Thoracic aorta (tissue), 2 donors: ENCODE measurements around the gene PRKX. TPM values are rescaled to one million over a fixed set of nuclear protein-coding genes. Genes with fewer than 3 reads are reported as not detected.
"Not testable (repeated sequence)": the region's sequence is repeated elsewhere in the genome, so short reads cannot be mapped to it uniquely, and the experiment has no call there.

Experiments used
- ATAC-seq: fragments of 150-250 bp; one replicate; pipeline ENCODE4 v1.8.0; 2017; ENCODE audit warnings: low read depth; ENCODE audit not compliant: insufficient number of reproducible peaks, low FRiP score
- DNase-seq: peaks from one replicate; pipeline ENCODE4 v3.0.0-alpha.2; 2020; ENCODE audit warnings: low spot score
- H3K27ac ChIP-seq, 2 donors: fragments of 200-600 bp; sonication (generic); 1 replicate in 1 of 2; 2 replicates in 1 of 2; pipeline ENCODE4 v1.5.1; 2016; ENCODE audit warnings: mild to moderate bottlenecking in 2 of 2, moderate library complexity in 2 of 2
- H3K27me3 ChIP-seq: fragments of 200-600 bp; sonication (generic); replicated peaks from 2 replicates; pipeline ENCODE4 v1.6.0; 2016; ENCODE audit warnings: mild to moderate bottlenecking; ENCODE audit not compliant: insufficient read depth
- H3K36me3 ChIP-seq: fragments of 200-600 bp; sonication (generic); one replicate; pipeline ENCODE4 v1.5.1; 2016
- H3K4me1 ChIP-seq, 2 donors: fragments of 200-600 bp; sonication (generic); 1 replicate in 1 of 2; 2 replicates in 1 of 2; pipeline versions ENCODE4 v1.5.1 to v1.6.0; 2016; ENCODE audit warnings: low read depth in 2 of 2, mild to moderate bottlenecking in 1 of 2; ENCODE audit not compliant: control insufficient read depth in 1 of 2
- H3K4me3 ChIP-seq: fragments of 200-600 bp; sonication (generic); 2 replicates; pipeline ENCODE4 v1.5.1; 2016; ENCODE audit warnings: mild to moderate bottlenecking
- H3K9me3 ChIP-seq: fragments of 200-600 bp; sonication (generic); 2 replicates; pipeline ENCODE4 v1.5.1; 2016
- total RNA-seq, 2 donors: library from RNA; depleted of rRNA; stranded (reverse); fragments of >200 nt; gene quantifications; one replicate each; pipeline versions ENCODE4 v1.1.0 to v1.2.3, GENCODE V29; 2016
- TF ChIP-seq, protein P1 (sequence below): fragments of 200-600 bp; sonication (generic); IDR thresholded peaks from one replicate; pipeline ENCODE4 v1.5.1; 2019; ENCODE audit warnings: antibody characterized with exemption

The PRKX gene
- total RNA-seq, 2 donors from 2014 or later, result 8.1 to 54.3 TPM

DNA sequence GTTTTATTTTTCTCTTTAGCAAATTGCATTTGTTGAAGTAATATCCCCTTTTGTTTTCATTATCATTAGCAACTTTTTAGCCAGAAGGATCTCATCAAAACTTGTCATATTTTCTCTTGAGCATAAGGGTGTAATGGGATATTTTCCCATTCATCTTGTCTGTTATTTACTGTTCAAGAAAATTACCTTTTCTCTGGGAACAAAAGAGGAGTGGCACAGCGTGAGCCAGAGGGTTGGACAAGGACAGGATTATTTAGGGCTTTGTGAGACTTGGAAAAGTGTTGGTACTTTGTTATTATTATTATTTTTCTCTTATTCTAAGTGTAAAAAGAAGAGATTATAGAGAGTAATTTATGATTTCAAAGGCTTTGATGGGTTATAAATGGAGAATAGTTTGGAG, 135.9 kb downstream of the PRKX start:
- DNase-seq (no peak), ATAC-seq (no peak)

DNA sequence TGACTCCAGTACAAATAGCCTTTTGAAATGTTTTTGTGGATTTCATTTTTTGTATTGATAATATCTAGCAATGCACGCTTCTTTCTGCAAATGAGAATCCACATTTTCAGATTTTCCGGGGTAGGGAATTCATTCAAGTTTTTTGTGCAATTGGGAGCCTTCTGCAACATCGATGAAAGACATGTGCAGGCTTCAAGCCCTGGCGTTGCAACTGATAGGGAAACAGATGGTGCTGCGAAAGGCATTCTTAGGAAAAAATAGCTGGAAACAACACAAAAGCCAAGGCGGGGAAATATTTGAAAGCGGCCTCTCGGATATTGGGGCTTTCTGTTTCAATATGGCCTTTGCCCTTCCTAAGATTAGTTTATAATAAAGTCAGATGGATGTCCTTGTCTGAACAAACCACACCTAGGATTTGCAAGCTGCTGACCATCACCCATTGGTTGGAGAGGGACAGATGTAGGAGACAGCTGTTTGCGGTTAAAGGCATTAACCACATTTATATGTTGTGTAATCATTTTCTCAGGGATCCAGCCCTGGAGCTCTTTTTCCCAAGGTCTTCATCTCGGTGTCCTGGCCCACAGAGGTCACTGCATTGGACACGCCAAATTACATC, 136.5 kb downstream of the PRKX start:
- H3K36me3 ChIP-seq, result no peaks in the 10 kb centered on the region
- H3K4me1 ChIP-seq, result no peaks in the 10 kb centered on the region
- H3K27ac ChIP-seq, result no peak overlapping the region
- H3K27me3 ChIP-seq, result no peaks in the 10 kb centered on the region
- TF ChIP-seq, protein P1, sequence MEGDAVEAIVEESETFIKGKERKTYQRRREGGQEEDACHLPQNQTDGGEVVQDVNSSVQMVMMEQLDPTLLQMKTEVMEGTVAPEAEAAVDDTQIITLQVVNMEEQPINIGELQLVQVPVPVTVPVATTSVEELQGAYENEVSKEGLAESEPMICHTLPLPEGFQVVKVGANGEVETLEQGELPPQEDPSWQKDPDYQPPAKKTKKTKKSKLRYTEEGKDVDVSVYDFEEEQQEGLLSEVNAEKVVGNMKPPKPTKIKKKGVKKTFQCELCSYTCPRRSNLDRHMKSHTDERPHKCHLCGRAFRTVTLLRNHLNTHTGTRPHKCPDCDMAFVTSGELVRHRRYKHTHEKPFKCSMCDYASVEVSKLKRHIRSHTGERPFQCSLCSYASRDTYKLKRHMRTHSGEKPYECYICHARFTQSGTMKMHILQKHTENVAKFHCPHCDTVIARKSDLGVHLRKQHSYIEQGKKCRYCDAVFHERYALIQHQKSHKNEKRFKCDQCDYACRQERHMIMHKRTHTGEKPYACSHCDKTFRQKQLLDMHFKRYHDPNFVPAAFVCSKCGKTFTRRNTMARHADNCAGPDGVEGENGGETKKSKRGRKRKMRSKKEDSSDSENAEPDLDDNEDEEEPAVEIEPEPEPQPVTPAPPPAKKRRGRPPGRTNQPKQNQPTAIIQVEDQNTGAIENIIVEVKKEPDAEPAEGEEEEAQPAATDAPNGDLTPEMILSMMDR, result no peak
- DNase-seq (no peak), ATAC-seq (no peak)
- no peak overlapping the region for H3K4me3 ChIP-seq
- H3K9me3 ChIP-seq, result no peaks in the 10 kb centered on the region

More for the DNA sequence above, 135.9 kb downstream of the PRKX start:
- Histone ChIP-seq H3K27ac (no peak overlapping the region), H3K36me3 (no peaks in the 10 kb centered on the region), H3K9me3 (no peaks in the 10 kb centered on the region), H3K27me3 (no peaks in the 10 kb centered on the region), H3K4me1 (no peaks in the 10 kb centered on the region), H3K4me3 (no peak overlapping the region)
- TF ChIP-seq, protein P1, result no peak

DNA sequence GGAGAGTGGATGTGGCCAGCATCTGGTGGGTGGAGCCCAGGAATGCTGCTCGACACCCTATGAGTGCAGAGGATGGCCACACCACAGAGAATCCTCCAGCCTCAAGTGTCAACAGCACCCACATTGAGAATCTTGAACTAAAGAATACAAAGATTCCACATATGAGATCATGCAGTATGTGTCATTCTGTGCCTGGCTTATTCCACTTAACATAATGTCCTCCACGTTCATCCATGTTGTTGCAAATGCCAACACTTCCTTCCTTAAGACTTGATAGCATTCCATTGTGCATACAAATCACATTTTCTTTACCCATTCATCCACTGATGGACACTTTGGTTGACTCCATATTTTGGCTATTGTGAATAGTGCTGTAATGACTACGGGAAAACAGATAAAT, 145.8 kb downstream of the PRKX start:
- TF ChIP-seq, protein P1, result no peak
- ATAC-seq (no peak), DNase-seq (no peak)
- H3K9me3 ChIP-seq, result no peaks in the 10 kb centered on the region
- H3K4me3 ChIP-seq, result no peak overlapping the region
- H3K27me3 ChIP-seq, result no peaks in the 10 kb centered on the region
- H3K4me1 ChIP-seq, result no peaks in the 10 kb centered on the region
- no peak overlapping the region for H3K27ac ChIP-seq
- no peaks in the 10 kb centered on the region for H3K36me3 ChIP-seq

DNA sequence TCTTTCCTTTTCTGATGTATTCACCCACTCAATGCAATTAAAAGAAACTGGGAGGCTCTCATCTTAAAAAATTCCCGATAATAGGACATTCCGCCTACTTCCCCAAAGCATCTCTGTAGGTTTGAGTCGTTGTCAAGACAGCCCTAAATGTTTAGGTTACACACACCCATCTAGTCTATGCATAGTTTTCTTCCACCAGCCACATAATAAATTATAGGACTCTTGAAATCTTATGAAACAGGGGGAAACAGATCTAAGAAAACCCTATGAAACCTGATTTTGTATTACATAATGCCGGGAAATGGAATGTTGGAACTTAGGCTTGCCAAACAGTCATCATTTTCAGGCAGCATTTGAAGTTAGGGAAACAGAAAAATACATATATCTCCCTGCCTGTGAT, 150.0 kb downstream of the PRKX start:
- DNase-seq, result no peak
- H3K27ac ChIP-seq, result no peak overlapping the region
- H3K9me3 ChIP-seq, result no peaks in the 10 kb centered on the region
- ATAC-seq, result no peak
- no peak overlapping the region for H3K4me3 ChIP-seq
- no peaks in the 10 kb centered on the region for H3K27me3 ChIP-seq
- no peaks in the 10 kb centered on the region for H3K4me1 ChIP-seq
- TF ChIP-seq, protein P1, result no peak
- no peaks in the 10 kb centered on the region for H3K36me3 ChIP-seq

DNA sequence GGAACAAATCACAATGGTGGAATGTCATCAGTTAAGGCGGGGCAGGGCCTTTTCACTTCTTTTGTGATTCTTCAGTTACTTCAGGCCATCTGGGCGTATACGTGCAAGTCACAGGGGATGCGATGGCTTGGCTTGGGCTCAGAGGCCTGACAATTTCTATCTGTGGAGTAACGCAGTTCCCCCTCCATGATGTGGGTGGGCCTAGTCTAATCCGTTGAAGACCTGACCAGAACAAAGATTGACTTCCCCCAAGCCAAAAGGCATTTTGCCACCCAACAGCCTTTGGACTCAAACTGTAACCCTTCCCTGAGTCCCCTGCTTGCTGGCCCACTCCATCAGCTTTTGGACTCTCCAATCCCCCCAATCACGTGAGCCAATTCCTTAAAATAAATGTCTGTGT, 153.4 kb downstream of the PRKX start:
- not testable (repeated sequence) for DNase-seq, H3K36me3 ChIP-seq, H3K4me1 ChIP-seq, H3K27me3 ChIP-seq, H3K9me3 ChIP-seq, ATAC-seq, H3K27ac ChIP-seq, H3K4me3 ChIP-seq
